ENCODE results near the gene ANKRD40.
"Not testable (repeated sequence)": the region's sequence is repeated elsewhere in the genome, so short reads cannot be mapped to it uniquely, and the experiment has no call there.

Gene ANKRD40

GRCh38 chr17:50710650-50711049 is 2.9 kb upstream of the ANKRD40 start:
- no peak for DNase-seq

GRCh38 chr17:50710025-50710424 is 2.3 kb upstream of the ANKRD40 start:
- no peak for DNase-seq

- DNase-seq: not testable (repeated sequence)
Measured at GRCh38 chr17:50709053-50709452, 1.3 kb upstream of the ANKRD40 start.

- DNase-seq: no peak
Measured at GRCh38 chr17:50708050-50709000, 611 bp upstream of the ANKRD40 start.

GRCh38 chr17:50703162-50703561 is 4.6 kb downstream of the ANKRD40 start:
- DNase-seq: no peak

- DNase-seq: no peak
Measured at GRCh38 chr17:50699410-50699809, 8.3 kb downstream of the ANKRD40 start.

- DNase-seq: no peak
Measured at GRCh38 chr17:50697663-50698272, 9.9 kb downstream of the ANKRD40 start.

GRCh38 chr17:50697062-50697461 is 10.7 kb downstream of the ANKRD40 start:
- DNase-seq: no peak

- DNase-seq: no peak
Measured at GRCh38 chr17:50696365-50696879, 11.3 kb downstream of the ANKRD40 start.

- no peak for DNase-seq
Measured at GRCh38 chr17:50693036-50693682, 14.6 kb downstream of the ANKRD40 start.

GRCh38 chr17:50692448-50693035 is 15.2 kb downstream of the ANKRD40 start:
- no peak for DNase-seq

GRCh38 chr17:50691550-50692447 is 15.9 kb downstream of the ANKRD40 start:
- DNase-seq: no peak

- DNase-seq: no peak
Measured at GRCh38 chr17:50690887-50691549, 16.7 kb downstream of the ANKRD40 start.

- DNase-seq: no peak
Measured at GRCh38 chr17:50689956-50690886, 17.5 kb downstream of the ANKRD40 start.

- DNase-seq: no peak
Measured at GRCh38 chr17:50689251-50689650, 18.5 kb downstream of the ANKRD40 start.

- no peak for DNase-seq
Measured at GRCh38 chr17:50688245-50688644, 19.5 kb downstream of the ANKRD40 start.

GRCh38 chr17:50687200-50688066 is 20.3 kb downstream of the ANKRD40 start:
- DNase-seq: no peak

- no peak for DNase-seq
Measured at GRCh38 chr17:50686494-50687199, 21.1 kb downstream of the ANKRD40 start.

All from stimulated activated CD8-positive, alpha-beta memory T cell treated with anti-CD3 and anti-CD28 coated beads, Interleukin-4, amount 100 ng/mL, for 48 hours (primary cell).